ENCODE data around the gene ADRA2C.
"Not testable (repeated sequence)": the region's sequence is repeated elsewhere in the genome, so short reads cannot be mapped to it uniquely, and the experiment has no call there.

ADRA2C gene

GRCh38 chr4:3801521-3801920 lies 35.3 kb downstream of the ADRA2C start:
- no peak for DNase-seq

GRCh38 chr4:3801931-3802550 lies 35.9 kb downstream of the ADRA2C start:
- DNase-seq: no peak

GRCh38 chr4:3802571-3803474 lies 36.6 kb downstream of the ADRA2C start:
- no peak for DNase-seq

GRCh38 chr4:3803475-3803847 lies 37.3 kb downstream of the ADRA2C start:
- no peak for DNase-seq

GRCh38 chr4:3803946-3804345 lies 37.8 kb downstream of the ADRA2C start:
- no peak for DNase-seq

GRCh38 chr4:3805026-3805425 lies 38.8 kb downstream of the ADRA2C start:
- no peak for DNase-seq

- no peak for DNase-seq
Observed at GRCh38 chr4:3805731-3806130, 39.5 kb downstream of the ADRA2C start.

GRCh38 chr4:3807311-3807710 lies 41.1 kb downstream of the ADRA2C start:
- DNase-seq: no peak

- DNase-seq: no peak
Observed at GRCh38 chr4:3807822-3808496, 41.8 kb downstream of the ADRA2C start.

- no peak for DNase-seq
Observed at GRCh38 chr4:3808597-3808996, 42.4 kb downstream of the ADRA2C start.

GRCh38 chr4:3809028-3809427 lies 42.8 kb downstream of the ADRA2C start:
- DNase-seq: no peak

GRCh38 chr4:3809451-3810110 lies 43.4 kb downstream of the ADRA2C start:
- no peak for DNase-seq

- DNase-seq: no peak
Observed at GRCh38 chr4:3810111-3810680, 44.0 kb downstream of the ADRA2C start.

GRCh38 chr4:3810796-3811485 lies 44.8 kb downstream of the ADRA2C start:
- DNase-seq: no peak

- DNase-seq: no peak
Observed at GRCh38 chr4:3811621-3812020, 45.4 kb downstream of the ADRA2C start.

- no peak for DNase-seq
Observed at GRCh38 chr4:3812211-3812934, 46.2 kb downstream of the ADRA2C start.

GRCh38 chr4:3813151-3814052 lies 47.2 kb downstream of the ADRA2C start:
- DNase-seq: no peak

GRCh38 chr4:3814053-3814570 lies 47.9 kb downstream of the ADRA2C start:
- DNase-seq: no peak

- DNase-seq: not testable (repeated sequence)
Observed at GRCh38 chr4:3814838-3815237, 48.7 kb downstream of the ADRA2C start.

- no peak for DNase-seq
Observed at GRCh38 chr4:3816256-3816825, 50.2 kb downstream of the ADRA2C start.

Measured in activated CD4-positive, alpha-beta T cell treated with anti-CD3 and anti-CD28 coated beads for 48 hours (primary cell).